ENCODE data around the gene CPZ.

The CPZ gene

GRCh38 chr4:8592366-8593263 lies at the start of gene CPZ:
Gene CPZ (plus strand): TSS chr4:8592765. CDS start chr4:8592834, 69 bp downstream.
- no peak for DNase-seq

GRCh38 chr4:8542776-8543525 lies 49.6 kb upstream of the CPZ start:
- no peak for DNase-seq

GRCh38 chr4:8543623-8544022 lies 48.9 kb upstream of the CPZ start:
- no peak for DNase-seq

- DNase-seq, result no peak
Observed at GRCh38 chr4:8544282-8544681, 48.3 kb upstream of the CPZ start.

- DNase-seq, result no peak
Observed at GRCh38 chr4:8544741-8545438, 47.7 kb upstream of the CPZ start.

- DNase-seq, result no peak
Observed at GRCh38 chr4:8545439-8545765, 47.2 kb upstream of the CPZ start.

- DNase-seq, result no peak
Observed at GRCh38 chr4:8546766-8547107, 45.8 kb upstream of the CPZ start.

- DNase-seq, result no peak
Observed at GRCh38 chr4:8547108-8547911, 45.3 kb upstream of the CPZ start.

- DNase-seq, result no peak
Observed at GRCh38 chr4:8547912-8548730, 44.4 kb upstream of the CPZ start.

GRCh38 chr4:8548731-8549351 lies 43.7 kb upstream of the CPZ start:
- no peak for DNase-seq

GRCh38 chr4:8549352-8549931 lies 43.1 kb upstream of the CPZ start:
- no peak for DNase-seq

GRCh38 chr4:8550691-8551090 lies 41.9 kb upstream of the CPZ start:
- no peak for DNase-seq

- no peak for DNase-seq
Observed at GRCh38 chr4:8552024-8552423, 40.5 kb upstream of the CPZ start.

- no peak for DNase-seq
Observed at GRCh38 chr4:8552581-8553205, 39.9 kb upstream of the CPZ start.

GRCh38 chr4:8553216-8553615 lies 39.3 kb upstream of the CPZ start:
- no peak for DNase-seq

- DNase-seq, result no peak
Observed at GRCh38 chr4:8553991-8554405, 38.6 kb upstream of the CPZ start.

- no peak for DNase-seq
Observed at GRCh38 chr4:8554555-8555100, 37.9 kb upstream of the CPZ start.

GRCh38 chr4:8555716-8556115 lies 36.8 kb upstream of the CPZ start:
- DNase-seq, result no peak

- DNase-seq, result no peak
Observed at GRCh38 chr4:8556341-8557150, 36.0 kb upstream of the CPZ start.
